Dendritic cell treated with granulocyte-macrophage colony-stimulating factor and Interleukin-4, amounts not matched to agents 40 ng/mL and 50 ng/mL, for 4 days (primary cell): ENCODE data around the gene PEAK1.
"Not testable (repeated sequence)": the region's sequence is repeated elsewhere in the genome, so short reads cannot be mapped to it uniquely, and the experiment has no call there.

Source experiments
- H3K27ac Mint-ChIP-seq: one replicate; pipeline ENCODE4 v1.8.0; 2022; ENCODE audit warnings: mild to moderate bottlenecking, mixed read lengths
- H3K27me3 Mint-ChIP-seq: one replicate; pipeline ENCODE4 v1.8.0; 2022; ENCODE audit warnings: mild to moderate bottlenecking, mixed read lengths
- H3K36me3 Mint-ChIP-seq: one replicate; pipeline ENCODE4 v1.8.0; 2022; ENCODE audit warnings: low read depth, mixed read lengths
- H3K4me1 Mint-ChIP-seq: one replicate; pipeline ENCODE4 v1.8.0; 2022; ENCODE audit warnings: low read depth, mixed read lengths
- H3K4me3 Mint-ChIP-seq: one replicate; pipeline ENCODE4 v1.8.0; 2022; ENCODE audit warnings: mild to moderate bottlenecking, moderate library complexity, mixed read lengths
- H3K9me3 Mint-ChIP-seq: one replicate; pipeline ENCODE4 v1.8.0; 2022; ENCODE audit warnings: mixed read lengths
- intact Hi-C: fragments of 100-400 bp; cut with micrococcal nuclease; formaldehyde crosslinking; loops from one replicate; pipeline ENCODE4 v1.15.0; 2022

PEAK1 gene

DNA sequence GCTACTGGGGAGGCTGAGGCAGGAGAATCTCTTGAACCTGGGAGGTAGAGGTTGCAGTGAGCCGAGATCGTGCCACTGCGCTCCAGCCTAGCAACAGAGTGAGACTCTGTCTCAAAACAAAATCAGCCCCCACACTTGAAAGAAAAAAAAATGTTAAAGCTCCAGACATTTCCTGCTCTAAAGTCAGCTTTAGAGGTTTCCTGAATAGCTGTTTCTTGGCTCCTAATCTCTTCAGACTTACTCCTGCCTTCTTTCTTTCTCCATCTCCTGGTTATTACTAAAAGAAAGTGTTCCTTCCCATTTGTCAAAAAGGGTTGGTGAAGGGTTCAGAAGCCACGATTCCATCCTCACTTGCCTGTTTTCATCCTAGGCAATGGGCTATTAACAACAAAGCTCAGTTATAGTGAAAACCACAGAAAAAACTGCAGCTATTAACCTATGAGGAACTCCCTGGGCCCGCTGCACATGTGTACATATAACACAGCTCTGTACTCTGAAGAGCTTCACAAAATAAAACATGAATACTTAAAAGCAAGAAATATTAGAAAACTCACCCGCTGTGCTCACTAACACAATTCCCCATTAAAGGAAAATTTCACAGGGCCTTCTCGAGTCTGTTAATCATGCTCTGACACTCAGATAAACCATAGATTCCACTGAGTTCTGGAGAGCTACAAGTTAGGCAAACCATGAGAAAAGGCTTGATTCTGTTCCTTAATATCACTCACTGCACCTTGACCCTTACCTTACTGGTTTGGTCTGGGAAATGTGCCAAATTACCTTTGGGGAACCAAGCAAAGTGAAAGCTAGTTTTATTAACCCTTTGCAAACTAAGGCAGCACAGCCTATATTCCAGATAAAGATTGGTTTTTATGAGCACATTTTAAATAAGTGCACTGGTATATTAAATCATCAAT lies 259.1 kb downstream of the PEAK1 start:
- intact Hi-C loops, result no loop called here
- Mint-ChIP-seq H3K36me3 (peaks cover 18% of the 10 kb centered on the region), H3K27me3 (no peaks in the 10 kb centered on the region), H3K4me1 (peaks cover 8% of the 10 kb centered on the region), H3K4me3 (no peak overlapping the region), H3K9me3 (no peaks in the 10 kb centered on the region), H3K27ac (peak overlapping the region; percentile 17)

DNA sequence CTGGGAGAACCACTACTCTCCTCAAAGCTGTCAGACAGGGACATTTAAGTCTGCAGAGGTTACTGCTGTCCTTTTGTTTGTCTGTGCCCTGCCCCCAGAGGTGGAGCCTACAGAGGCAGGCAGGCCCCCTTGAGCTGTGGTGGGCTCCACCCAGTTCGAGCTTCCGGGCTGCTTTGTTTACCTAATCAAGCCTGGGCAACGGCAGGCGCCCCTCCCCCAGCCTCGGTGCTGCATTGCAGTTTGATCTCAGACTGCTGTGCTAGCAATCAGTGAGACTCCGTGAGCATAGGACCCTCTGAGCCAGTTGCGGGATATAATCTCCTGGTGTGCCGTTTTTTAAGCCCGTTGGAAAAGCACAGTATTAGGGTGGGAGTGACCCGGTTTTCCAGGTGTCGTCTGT lies 263.9 kb downstream of the PEAK1 start:
- H3K4me3 Mint-ChIP-seq, H3K27ac Mint-ChIP-seq, H3K4me1 Mint-ChIP-seq, H3K9me3 Mint-ChIP-seq, H3K27me3 Mint-ChIP-seq, intact Hi-C loops: not testable (repeated sequence)
- H3K36me3 Mint-ChIP-seq, result peaks cover 28% of the 10 kb centered on the region

DNA sequence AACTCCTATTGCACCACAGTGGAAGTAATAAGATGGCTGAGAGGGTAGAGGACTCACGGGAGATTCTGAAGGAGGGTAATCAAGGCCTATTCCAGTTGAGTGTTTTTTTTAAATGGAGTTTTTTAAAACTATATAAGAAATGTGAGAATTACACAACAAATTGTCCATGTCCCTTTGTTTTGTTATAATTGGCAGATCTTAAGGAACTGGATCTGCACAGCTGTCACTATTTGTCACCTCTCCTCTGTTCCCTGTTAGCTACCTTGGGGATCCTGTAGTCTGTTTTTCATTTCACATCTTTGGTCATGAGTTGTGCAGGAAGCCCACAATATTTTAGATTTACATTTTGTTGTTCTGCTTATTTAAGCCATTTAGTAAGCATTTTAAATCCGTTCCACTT lies 271.7 kb downstream of the PEAK1 start:
- H3K36me3 Mint-ChIP-seq, result peaks cover 13% of the 10 kb centered on the region
- H3K27me3 Mint-ChIP-seq, result no peaks in the 10 kb centered on the region
- no peaks in the 10 kb centered on the region for H3K4me1 Mint-ChIP-seq
- no peak overlapping the region for H3K4me3 Mint-ChIP-seq
- no peaks in the 10 kb centered on the region for H3K9me3 Mint-ChIP-seq
- intact Hi-C loops, result no loop called here
- no peak overlapping the region for H3K27ac Mint-ChIP-seq

DNA sequence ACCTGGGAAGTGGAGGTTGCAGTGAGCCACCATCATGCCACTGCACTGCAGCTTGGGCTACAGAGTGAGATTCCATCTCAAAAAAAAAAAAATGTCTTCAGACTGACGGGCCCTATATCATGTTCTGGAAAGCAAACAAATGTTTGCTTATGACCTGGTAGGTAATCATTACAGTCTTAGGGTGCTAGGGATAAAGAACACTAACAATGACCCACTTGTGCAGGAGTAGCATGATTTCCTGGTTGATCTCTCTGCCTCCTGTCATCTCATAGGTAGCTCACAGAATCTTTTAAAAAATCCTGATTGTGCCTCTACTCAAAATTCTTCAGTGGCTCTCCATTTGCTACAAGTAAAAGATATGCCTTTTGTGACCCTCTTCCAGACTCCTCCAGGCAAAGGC lies 274.5 kb downstream of the PEAK1 start:
- H3K4me3 Mint-ChIP-seq, result no peak overlapping the region
- H3K4me1 Mint-ChIP-seq, result no peaks in the 10 kb centered on the region
- intact Hi-C loops, result no loop called here
- H3K27ac Mint-ChIP-seq, result no peak overlapping the region
- no peaks in the 10 kb centered on the region for H3K27me3 Mint-ChIP-seq
- H3K36me3 Mint-ChIP-seq, result peaks cover 25% of the 10 kb centered on the region
- H3K9me3 Mint-ChIP-seq, result peaks cover 11% of the 10 kb centered on the region

DNA sequence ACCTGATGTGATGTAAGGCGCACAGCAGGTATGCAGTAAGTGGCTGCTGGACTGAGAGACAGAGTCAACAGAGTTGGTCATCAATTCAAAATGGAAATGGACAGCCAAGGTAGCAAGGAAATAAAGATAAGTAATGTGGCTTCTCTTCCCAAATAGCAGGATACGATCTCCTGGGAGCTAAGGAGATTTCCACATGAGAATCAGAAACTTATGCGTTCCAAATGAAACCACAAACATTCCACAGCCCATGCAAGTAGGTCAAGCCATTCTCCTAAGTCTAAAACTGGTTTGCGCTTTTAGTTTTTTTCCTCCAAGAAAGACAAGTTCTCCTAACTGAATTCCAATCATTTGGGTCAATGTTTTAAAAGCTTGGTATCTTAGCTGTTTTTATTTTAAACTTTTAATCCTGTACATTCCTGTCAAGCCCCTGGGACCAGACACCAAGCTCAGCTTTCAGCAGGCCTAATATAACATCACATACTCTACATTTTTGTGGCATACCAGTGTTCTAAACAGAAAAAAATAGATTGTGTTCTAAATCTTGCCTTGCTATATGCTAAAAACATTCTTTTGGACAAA lies 275.3 kb downstream of the PEAK1 start:
- intact Hi-C loops, result no loop called here
- H3K4me1 Mint-ChIP-seq, result no peaks in the 10 kb centered on the region
- H3K27ac Mint-ChIP-seq, result no peak overlapping the region
- no peak overlapping the region for H3K4me3 Mint-ChIP-seq
- H3K9me3 Mint-ChIP-seq, result peaks cover 15% of the 10 kb centered on the region
- peaks cover 26% of the 10 kb centered on the region for H3K36me3 Mint-ChIP-seq
- H3K27me3 Mint-ChIP-seq, result no peaks in the 10 kb centered on the region

DNA sequence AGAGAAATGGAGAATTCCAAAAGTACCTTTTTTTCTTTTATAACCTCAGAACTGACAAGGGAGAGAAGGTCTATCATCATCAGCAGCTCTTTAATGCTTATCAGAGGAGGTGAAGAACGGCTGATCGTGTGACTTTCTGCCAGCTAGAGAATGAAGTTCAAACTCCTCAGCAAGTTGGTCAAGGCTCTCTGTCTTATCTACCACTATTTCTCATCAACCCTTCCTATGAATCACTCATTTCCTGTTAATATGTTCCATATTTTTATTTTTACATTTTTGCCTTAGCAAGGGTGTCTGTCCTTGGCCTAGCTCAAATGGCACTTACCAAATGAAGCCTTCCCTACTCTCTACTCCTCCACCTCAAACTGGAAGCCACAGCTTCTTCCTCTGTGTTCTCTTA lies 275.9 kb downstream of the PEAK1 start:
- H3K4me3 Mint-ChIP-seq, result no peak overlapping the region
- H3K36me3 Mint-ChIP-seq, result peaks cover 26% of the 10 kb centered on the region
- H3K27ac Mint-ChIP-seq, result no peak overlapping the region
- H3K4me1 Mint-ChIP-seq, result no peaks in the 10 kb centered on the region
- peaks cover 15% of the 10 kb centered on the region for H3K9me3 Mint-ChIP-seq
- intact Hi-C loops, result no loop called here
- H3K27me3 Mint-ChIP-seq, result no peaks in the 10 kb centered on the region

DNA sequence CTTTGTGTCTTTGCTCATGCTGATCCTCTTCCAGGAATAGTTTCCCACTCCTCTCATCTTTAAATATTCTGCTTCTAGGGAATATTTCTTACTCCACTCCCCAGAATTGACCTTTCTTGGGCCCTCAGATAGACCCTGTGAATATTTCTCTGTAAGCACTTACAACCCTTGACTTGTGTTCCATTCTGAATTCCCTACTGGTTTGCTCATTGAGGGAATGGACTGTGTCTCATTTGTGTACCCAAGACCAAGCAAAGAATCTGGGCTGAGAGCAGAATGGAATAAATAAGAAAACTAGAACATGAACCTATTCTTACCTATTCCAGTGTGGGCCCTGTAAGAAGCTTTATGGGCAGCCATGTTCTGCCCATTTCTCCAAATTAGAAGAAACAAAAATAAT lies 276.3 kb downstream of the PEAK1 start:
- Mint-ChIP-seq H3K27me3 (no peaks in the 10 kb centered on the region), H3K4me3 (no peak overlapping the region), H3K9me3 (peaks cover 15% of the 10 kb centered on the region), H3K36me3 (peaks cover 26% of the 10 kb centered on the region), H3K27ac (no peak overlapping the region), H3K4me1 (no peaks in the 10 kb centered on the region)
- intact Hi-C loops, result no loop called here

DNA sequence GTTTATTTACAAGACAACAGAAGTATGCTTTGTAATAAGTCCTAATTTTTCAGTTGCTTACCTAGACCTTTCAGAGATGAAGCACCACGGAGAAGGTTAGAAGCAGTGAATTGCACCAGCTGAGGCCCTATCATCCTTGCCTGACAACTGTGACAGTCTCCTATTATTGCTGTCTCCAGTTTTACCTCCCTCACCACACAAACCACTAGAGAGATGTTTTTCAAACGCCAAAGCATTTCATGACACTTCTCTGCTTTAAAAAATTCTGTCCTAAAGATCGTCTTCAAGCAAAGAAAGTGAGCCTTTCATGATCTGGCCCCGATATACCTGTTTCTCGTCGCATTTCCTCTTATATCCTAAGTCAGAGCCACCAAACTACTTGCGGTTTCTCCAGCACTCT lies 276.7 kb downstream of the PEAK1 start:
- Mint-ChIP-seq H3K4me1 (no peaks in the 10 kb centered on the region), H3K4me3 (no peak overlapping the region), H3K9me3 (peaks cover 15% of the 10 kb centered on the region), H3K27me3 (no peaks in the 10 kb centered on the region), H3K36me3 (peaks cover 26% of the 10 kb centered on the region), H3K27ac (no peak overlapping the region)
- intact Hi-C loops, result no loop called here

DNA sequence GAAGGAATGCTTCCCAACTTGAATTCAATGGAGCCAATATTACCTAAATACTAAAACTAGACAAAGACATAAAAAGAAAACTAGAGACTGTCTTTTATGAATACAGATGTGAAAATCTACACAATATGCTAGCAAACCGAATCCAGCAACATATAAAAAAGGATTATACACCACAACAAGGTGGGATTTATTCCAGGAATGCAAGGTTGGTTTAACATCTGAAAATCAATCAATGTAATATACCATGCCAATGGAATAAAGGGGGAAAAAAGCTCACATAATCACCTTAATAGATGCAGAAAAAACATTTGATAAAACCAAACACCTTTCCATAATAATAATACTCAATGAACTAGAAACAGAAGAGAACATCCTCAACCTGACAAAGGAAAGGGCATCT lies 279.7 kb downstream of the PEAK1 start:
- intact Hi-C loops, result no loop called here
- H3K4me3 Mint-ChIP-seq, result no peak overlapping the region
- H3K36me3 Mint-ChIP-seq, result peaks cover 43% of the 10 kb centered on the region
- no peak overlapping the region for H3K27ac Mint-ChIP-seq
- H3K9me3 Mint-ChIP-seq, result peaks cover 35% of the 10 kb centered on the region
- H3K4me1 Mint-ChIP-seq, result no peaks in the 10 kb centered on the region
- no peaks in the 10 kb centered on the region for H3K27me3 Mint-ChIP-seq

DNA sequence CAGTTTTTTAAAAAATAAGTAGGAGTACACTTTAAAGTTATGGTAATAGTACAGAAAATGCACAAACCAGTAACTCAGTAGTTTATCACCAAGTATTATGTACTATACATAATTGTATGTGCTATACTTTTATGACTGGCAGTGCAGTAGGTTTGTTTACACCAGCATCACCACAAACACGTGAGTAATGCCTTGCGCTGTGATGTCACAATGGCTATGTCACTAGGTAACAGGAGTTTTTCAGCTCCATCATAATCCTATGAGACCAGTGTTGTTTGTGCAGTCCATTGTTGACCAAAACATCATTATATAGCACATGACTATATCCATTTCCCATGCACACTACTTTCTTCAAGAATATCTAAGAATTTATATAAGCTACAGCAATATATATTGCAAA lies 280.6 kb downstream of the PEAK1 start:
- H3K36me3 Mint-ChIP-seq, result peaks cover 42% of the 10 kb centered on the region
- H3K4me3 Mint-ChIP-seq, result no peak overlapping the region
- intact Hi-C loops, result no loop called here
- no peaks in the 10 kb centered on the region for H3K4me1 Mint-ChIP-seq
- no peaks in the 10 kb centered on the region for H3K27me3 Mint-ChIP-seq
- peaks cover 36% of the 10 kb centered on the region for H3K9me3 Mint-ChIP-seq
- H3K27ac Mint-ChIP-seq, result no peak overlapping the region

DNA sequence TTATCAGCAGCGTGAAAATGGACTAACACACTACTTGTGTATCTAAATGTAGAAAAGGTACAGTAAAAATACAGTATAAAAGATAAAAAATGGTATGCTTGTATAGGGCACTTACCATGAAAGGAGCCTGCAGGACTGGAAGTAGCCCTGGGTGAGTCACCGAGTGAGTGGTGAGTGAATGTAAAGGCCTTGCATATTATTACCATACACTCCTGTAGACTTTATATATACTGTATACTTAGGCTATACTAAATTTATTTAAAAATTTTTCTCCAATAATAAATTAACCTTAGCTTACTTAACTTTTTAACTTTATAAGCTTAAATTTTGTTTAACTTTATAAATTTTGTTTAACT lies 281.8 kb downstream of the PEAK1 start:
- Mint-ChIP-seq H3K4me3 (no peak overlapping the region), H3K4me1 (no peaks in the 10 kb centered on the region), H3K27me3 (no peaks in the 10 kb centered on the region), H3K36me3 (peaks cover 34% of the 10 kb centered on the region), H3K27ac (no peak overlapping the region), H3K9me3 (peaks cover 36% of the 10 kb centered on the region)
- intact Hi-C loops, result no loop called here

DNA sequence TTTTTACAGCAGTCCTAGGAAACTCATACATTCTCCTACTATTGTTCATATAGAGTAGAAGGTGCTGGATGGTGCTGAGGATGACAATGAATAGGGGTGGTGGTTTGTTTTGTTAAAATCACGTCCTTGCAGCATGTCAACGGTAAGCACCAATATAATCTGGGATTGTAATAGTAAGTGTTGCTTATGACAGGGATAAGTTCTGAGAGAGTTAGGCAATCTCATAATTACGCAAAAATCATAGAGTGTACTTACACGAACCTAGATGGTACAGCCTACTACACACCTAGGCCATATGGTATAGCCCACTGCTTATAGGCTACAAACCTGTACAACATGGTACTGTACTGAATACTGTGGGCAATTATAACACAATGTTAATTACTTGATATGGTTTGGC lies 284.7 kb downstream of the PEAK1 start:
- no peak overlapping the region for H3K27ac Mint-ChIP-seq
- peaks cover 23% of the 10 kb centered on the region for H3K9me3 Mint-ChIP-seq
- peaks cover 28% of the 10 kb centered on the region for H3K36me3 Mint-ChIP-seq
- intact Hi-C loops, result no loop called here
- H3K4me1 Mint-ChIP-seq, result no peaks in the 10 kb centered on the region
- H3K27me3 Mint-ChIP-seq, result no peaks in the 10 kb centered on the region
- no peak overlapping the region for H3K4me3 Mint-ChIP-seq

DNA sequence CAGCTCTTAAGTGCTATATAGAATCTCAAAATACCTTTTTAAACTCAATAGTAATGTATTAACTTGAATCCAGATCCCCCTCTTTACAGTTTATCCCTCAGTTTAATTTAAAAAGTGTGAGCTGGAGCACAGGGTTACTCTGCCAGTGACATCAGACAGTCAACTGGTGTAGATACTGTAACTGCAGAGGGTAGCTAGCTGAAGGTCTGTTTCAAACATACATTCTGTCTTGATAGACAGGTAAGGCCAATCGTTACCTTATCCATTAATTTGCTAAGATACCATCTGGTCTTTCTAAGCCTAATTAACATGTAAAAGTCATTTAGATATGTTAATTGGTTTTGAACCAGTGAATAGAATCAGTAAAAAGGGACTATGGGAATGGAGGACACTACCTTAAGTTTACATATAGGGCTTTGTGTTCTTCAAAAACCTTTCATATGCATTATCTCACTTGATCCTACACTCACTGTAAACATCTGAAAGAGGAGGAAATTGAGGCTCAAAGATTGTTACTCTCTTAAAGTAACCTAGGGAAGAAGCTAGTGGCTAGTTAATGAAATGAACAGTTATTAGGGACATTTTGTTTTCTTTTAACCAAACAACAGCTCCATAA lies 289.5 kb downstream of the PEAK1 start:
- no peaks in the 10 kb centered on the region for H3K4me1 Mint-ChIP-seq
- intact Hi-C loops, result no loop called here
- H3K9me3 Mint-ChIP-seq, result peaks cover 3% of the 10 kb centered on the region
- peaks cover 22% of the 10 kb centered on the region for H3K36me3 Mint-ChIP-seq
- no peak overlapping the region for H3K4me3 Mint-ChIP-seq
- no peaks in the 10 kb centered on the region for H3K27me3 Mint-ChIP-seq
- no peak overlapping the region for H3K27ac Mint-ChIP-seq

DNA sequence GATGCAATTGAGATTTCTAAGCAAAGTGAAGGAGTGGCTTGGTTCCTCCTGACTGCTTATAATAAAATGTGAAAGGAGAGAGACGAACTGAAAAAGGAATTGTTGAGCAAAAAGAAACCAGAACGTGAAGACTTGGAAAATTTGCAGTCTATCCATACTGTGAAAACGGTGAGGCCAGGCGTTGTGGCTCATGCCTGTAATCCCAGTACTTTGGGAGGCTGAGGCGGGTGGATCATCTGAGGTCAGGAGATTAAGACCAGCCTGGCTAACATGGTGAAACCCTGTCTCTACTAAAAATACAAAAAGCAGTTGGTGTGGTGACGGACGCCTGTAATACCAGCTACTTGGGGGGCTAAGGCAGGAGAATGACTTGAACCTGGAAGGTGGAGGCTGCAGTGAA lies 292.3 kb downstream of the PEAK1 start:
- peaks cover 14% of the 10 kb centered on the region for H3K4me1 Mint-ChIP-seq
- intact Hi-C loops, result no loop called here

More for the DNA sequence above, 292.3 kb downstream of the PEAK1 start:
- Mint-ChIP-seq H3K36me3 (peaks cover 12% of the 10 kb centered on the region), H3K27me3 (no peaks in the 10 kb centered on the region), H3K27ac (no peak overlapping the region), H3K4me3 (no peak overlapping the region), H3K9me3 (no peaks in the 10 kb centered on the region)
